PFSK-1 (cell line): ENCODE results near the gene C1orf21.

Source experiments
- POLR2AphosphoS5 ChIP-seq: IDR thresholded peaks from 2 replicates; pipeline ENCODE4 v1.6.1; 2012; ENCODE audit warnings: low read depth, mild to moderate bottlenecking, control low read depth, low read length, moderate library complexity
- SIN3A ChIP-seq: IDR thresholded peaks from 2 replicates; pipeline ENCODE4 v1.6.1; 2012; ENCODE audit warnings: mild to moderate bottlenecking, low read length, moderate library complexity, borderline replicate concordance; ENCODE audit not compliant: insufficient read depth
- TAF1 ChIP-seq: IDR thresholded peaks from 2 replicates; pipeline ENCODE4 v1.6.1; 2012; ENCODE audit warnings: low read length, control low read depth, borderline replicate concordance; ENCODE audit not compliant: insufficient read depth

- TF ChIP-seq TAF1 (no peak), SIN3A (no peak), POLR2AphosphoS5 (no peak)
Observed at GRCh38 chr1:184485751-184486723, 99.2 kb downstream of the C1orf21 start.
